ENCODE data around the gene MTERF2.

MTERF2 gene

GRCh38 chr12:106953352-106954250 lies 33.3 kb downstream of the MTERF2 start:
- DNase-seq: no peak

DNA sequence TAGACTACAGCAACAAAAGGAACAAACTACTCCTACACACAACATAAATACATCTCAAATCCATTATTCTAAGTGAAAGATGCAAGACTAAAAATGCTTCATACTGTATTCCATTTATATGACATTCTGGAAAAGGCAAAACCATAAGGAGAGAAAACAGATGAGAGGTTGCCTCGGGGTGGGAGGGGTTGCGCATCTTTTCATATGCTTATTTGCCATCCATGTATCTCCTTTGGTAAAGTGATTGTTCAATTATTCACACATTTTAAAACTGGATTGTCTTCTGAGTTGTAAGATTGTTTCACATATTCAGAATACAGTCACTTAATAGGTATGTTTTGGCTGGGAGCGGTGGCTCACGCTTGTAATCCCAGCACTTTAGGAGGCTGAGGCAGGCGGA lies 36.4 kb downstream of the MTERF2 start:
- DNase-seq: no peak

DNA sequence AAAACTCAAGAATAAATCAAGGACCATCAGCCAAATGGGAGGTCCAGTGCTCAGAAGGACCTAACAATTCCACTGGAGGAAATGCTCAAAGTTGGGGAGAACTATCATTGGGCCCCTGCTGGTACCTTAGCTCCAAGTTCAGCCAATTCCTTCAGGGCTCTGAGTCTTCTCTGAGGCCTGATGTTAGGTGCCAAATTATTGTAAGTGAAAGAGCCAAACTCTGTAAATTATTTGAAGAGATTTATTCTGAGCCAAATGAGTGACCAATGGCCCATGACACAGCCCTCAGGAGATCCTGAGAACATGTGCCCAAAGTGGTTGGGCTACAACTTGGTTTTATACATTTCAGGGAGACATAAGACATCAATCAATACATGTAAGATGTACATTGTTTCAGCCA lies 39.5 kb downstream of the MTERF2 start:
- DNase-seq: no peak

DNA sequence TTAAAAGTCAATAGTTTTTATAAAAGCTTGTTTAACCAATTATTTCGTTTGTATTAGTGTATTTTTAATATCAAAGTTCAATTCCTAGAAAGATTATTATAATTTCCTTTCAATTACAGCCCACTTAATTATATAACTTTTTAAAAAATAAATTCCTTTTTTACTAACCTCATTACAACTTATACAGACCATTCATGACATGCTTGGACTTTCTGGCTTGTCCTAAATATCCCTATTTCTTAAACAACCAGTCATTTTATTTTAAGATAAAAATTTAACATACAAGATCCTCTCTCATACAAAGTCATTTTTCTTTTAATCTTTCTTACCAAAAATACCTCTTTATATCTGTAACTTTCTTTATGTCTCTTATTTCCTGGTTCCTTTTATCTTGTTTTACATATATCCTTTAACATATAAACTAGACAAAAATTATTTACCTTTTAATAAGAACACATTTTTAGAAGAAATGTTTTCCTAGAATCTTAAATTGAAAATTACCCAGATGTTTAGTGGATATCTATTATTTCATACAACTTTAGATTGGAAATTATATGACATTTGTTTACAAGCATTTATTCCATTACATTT lies 41.6 kb downstream of the MTERF2 start:
- DNase-seq: no peak

- no peak for DNase-seq
These were observed 44.2 kb downstream of the MTERF2 start for GRCh38 chr12:106942775-106943174.

DNA sequence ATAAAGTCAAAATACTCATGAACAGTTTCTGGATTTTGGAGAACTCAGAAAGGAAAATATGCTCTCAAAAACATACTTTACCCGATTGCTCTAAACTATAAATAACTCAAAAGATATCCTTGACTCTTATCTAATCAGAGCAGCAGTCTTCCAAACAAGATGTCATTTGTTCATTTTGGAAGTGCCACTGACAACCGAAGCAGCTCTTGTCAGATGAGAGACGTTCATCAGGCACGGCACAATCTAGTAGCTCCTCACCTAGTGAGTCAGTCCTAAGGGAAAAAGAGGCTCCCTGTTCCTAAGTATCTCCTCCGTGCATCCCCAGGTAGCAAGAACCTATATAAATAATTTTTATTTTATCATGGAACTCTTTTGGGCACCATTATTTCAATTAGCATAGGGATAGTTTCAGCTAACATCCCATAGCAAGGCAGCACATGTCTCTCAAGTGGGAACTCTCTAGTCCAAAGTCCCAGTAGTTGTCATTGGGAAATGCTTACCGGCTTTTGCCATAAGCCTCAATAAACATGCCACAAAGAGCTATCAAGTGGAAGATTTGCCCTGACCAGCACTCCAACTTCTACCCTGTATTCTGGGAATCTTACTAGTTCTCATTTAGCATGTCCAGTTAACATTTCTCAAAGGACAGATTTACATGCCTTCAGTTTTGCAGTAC lies 45.3 kb downstream of the MTERF2 start:
- DNase-seq: no peak

GRCh38 chr12:106934277-106934676 lies 52.7 kb downstream of the MTERF2 start:
- DNase-seq: no peak
